Measurements from ENCODE around the gene EP300.

EP300 gene

DNA sequence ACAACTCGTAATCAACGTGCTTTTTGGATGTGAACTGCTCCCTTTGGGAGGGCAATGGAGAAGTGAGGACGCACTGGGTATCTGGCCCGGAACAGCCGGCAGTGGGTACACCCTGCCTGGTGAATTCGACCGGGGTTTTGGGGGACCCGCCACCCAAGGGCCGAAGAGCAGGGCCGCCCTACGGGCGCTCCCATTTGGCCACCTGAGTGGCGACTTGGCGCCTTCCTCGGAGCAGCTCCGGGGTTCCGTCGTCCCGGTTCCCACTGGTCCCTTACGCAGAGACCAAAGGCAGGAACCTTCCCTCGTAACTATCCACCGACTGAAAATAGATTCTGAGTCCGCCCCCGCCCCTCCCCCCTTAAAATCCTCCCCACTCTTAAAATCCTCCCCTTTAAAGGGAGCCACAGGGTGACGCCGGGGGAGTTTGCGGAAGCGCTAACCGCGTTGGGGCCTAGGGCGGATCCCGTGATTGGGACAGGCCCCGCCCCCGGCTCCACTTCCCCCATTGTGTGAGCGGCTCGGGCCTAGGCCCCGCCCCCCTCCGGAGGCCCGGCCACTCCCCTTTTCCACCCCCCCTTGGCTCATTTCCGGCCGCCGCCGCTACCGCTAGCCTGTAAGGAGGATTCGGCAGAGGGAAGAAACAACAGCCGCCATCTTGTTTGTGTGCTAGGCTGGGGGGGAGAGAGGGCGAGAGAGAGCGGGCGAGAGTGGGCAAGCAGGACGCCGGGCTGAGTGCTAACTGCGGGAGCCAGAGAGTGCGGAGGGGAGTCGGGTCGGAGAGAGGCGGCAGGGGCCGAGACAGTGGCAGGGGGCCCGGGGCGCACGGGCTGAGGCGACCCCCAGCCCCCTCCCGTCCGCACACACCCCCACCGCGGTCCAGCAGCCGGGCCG lies 1.0 kb upstream of the EP300 start (continued):
- TF ChIP-seq ZNF280D (tag by site-specific recombination; IDR thresholded peaks at IDR 0.05): peak; percentile 84; the same call in 1 of the 2 replicates
- 0 out of 2 replicates have a peak, but pooled peaks have one; percentile 11 for TF ChIP-seq ZNF623 (tag by site-specific recombination; IDR thresholded peaks at IDR 0.05)
- TF ChIP-seq ZNF791 (tag by site-specific recombination; IDR thresholded peaks at IDR 0.05): no peak
- 0 out of 2 replicates have a peak, but pooled peaks have one; percentile 32 for TF ChIP-seq ZSCAN16 (tag by site-specific recombination; IDR thresholded peaks at IDR 0.05)
- no peak for TF ChIP-seq ZNF571 (tag by site-specific recombination; IDR thresholded peaks at IDR 0.05)
- 0 out of 2 replicates have a peak, but pooled peaks have one; percentile 13 for TF ChIP-seq ZNF843 (tag by site-specific recombination; IDR thresholded peaks at IDR 0.05)
- TF ChIP-seq ZNF266 (tag by site-specific recombination; IDR thresholded peaks at IDR 0.05; ENCODE audit: low read depth): no peak
- no peak for TF ChIP-seq ZNF747 (tag by site-specific recombination; IDR thresholded peaks at IDR 0.05)
- peak; percentile 95 for TF ChIP-seq ZNF341 (tag by site-specific recombination; IDR thresholded peaks at IDR 0.05; ENCODE audit: low read depth)
- TF ChIP-seq BCL11B (tag by site-specific recombination; IDR thresholded peaks at IDR 0.05; ENCODE audit: low read depth): peak; percentile 77; the same call in 1 of the 2 replicates
- peak; percentile 77 for TF ChIP-seq ZNF596 (tag by site-specific recombination; IDR thresholded peaks at IDR 0.05)
- TF ChIP-seq SP3 (tag by site-specific recombination; IDR thresholded peaks at IDR 0.05): peak; percentile 96
- TF ChIP-seq ZNF473 (tag by site-specific recombination; IDR thresholded peaks at IDR 0.05): no peak
- TF ChIP-seq KLF8 (tag by site-specific recombination; IDR thresholded peaks at IDR 0.05): peak; percentile 92
- peak; percentile 68; the same call in 1 of the 2 replicates for TF ChIP-seq MZF1 (tag by site-specific recombination; IDR thresholded peaks at IDR 0.05; ENCODE audit: borderline replicate concordance)
- TF ChIP-seq KLF10 (tag by site-specific recombination; IDR thresholded peaks at IDR 0.05): peak; percentile 86
- TF ChIP-seq ZXDB (tag by site-specific recombination; IDR thresholded peaks at IDR 0.05): peak; percentile 90
- TF ChIP-seq PRDM6 (tag by site-specific recombination; IDR thresholded peaks at IDR 0.05): no peak
- 0 out of 2 replicates have a peak, but pooled peaks have one; percentile 32 for TF ChIP-seq SCRT2 (tag by site-specific recombination; IDR thresholded peaks at IDR 0.05)
- peak; percentile 96 for TF ChIP-seq HIC1 (tag by site-specific recombination; IDR thresholded peaks at IDR 0.05)
- no peak for TF ChIP-seq ZNF155 (tag by site-specific recombination; IDR thresholded peaks at IDR 0.05)
- no peak for TF ChIP-seq RBAK (tag by site-specific recombination; IDR thresholded peaks at IDR 0.05)
- TF ChIP-seq ZFP37 (tag by site-specific recombination; IDR thresholded peaks at IDR 0.05): 0 out of 2 replicates have a peak, but pooled peaks have one; percentile 49
- no peak for TF ChIP-seq ZNF521 (tag by site-specific recombination; IDR thresholded peaks at IDR 0.05)
- TF ChIP-seq ZNF423 (tag by site-specific recombination; IDR thresholded peaks at IDR 0.05): peak; percentile 55; the same call in 1 of the 2 replicates
- peak; percentile 69 for TF ChIP-seq WT1 (tag by site-specific recombination; IDR thresholded peaks at IDR 0.05)
- no peak for TF ChIP-seq AEBP2 (tag by site-specific recombination; IDR thresholded peaks at IDR 0.05; ENCODE audit: borderline replicate concordance)
- TF ChIP-seq ZSCAN5A (tag by site-specific recombination; IDR thresholded peaks at IDR 0.05): no peak; the same call in 1 of the 2 replicates
- peak; percentile 99 for TF ChIP-seq GLIS2 (tag by site-specific recombination; IDR thresholded peaks at IDR 0.05)
- TF ChIP-seq ZNF324 (tag by site-specific recombination; IDR thresholded peaks at IDR 0.05): peak; percentile 92

All from HEK293 (cell line).